ENCODE measurements around the gene P4HA1.
"Not testable (repeated sequence)": the region's sequence is repeated elsewhere in the genome, so short reads cannot be mapped to it uniquely, and the experiment has no call there.

The P4HA1 gene

GRCh38 chr10:73000973-73001372, 95.7 kb downstream of the P4HA1 start:
- H3K9ac ChIP-seq (ENCODE audit: low read length): no peak overlapping the region
- H3K27me3 ChIP-seq (ENCODE audit: control insufficient read depth in 1 of 2, insufficient read depth in 2 of 2, low read length in 2 of 2): no peaks in the 10 kb centered on the region
- H3K36me3 ChIP-seq (ENCODE audit: insufficient read depth, low read length): no peaks in the 10 kb centered on the region
- no peak overlapping the region for H3K4me3 ChIP-seq (ENCODE audit: low read depth in 1 of 2, low read length in 2 of 2)
- no peak overlapping the region for H3K27ac ChIP-seq (ENCODE audit: low read depth, low read length)
- H3K4me1 ChIP-seq (ENCODE audit: insufficient read depth, low read length): no peaks in the 10 kb centered on the region
- no peaks in the 10 kb centered on the region for H3K9me3 ChIP-seq (ENCODE audit: low read length)

GRCh38 chr10:72997099-72997498, 99.6 kb downstream of the P4HA1 start:
- H3K9me3 ChIP-seq (ENCODE audit: low read length): no peaks in the 10 kb centered on the region
- no peak overlapping the region for H3K4me3 ChIP-seq (ENCODE audit: low read depth in 1 of 2, low read length in 2 of 2)
- H3K27me3 ChIP-seq (ENCODE audit: control insufficient read depth in 1 of 2, insufficient read depth in 2 of 2, low read length in 2 of 2): no peaks in the 10 kb centered on the region
- no peaks in the 10 kb centered on the region for H3K36me3 ChIP-seq (ENCODE audit: insufficient read depth, low read length)
- no peaks in the 10 kb centered on the region for H3K4me1 ChIP-seq (ENCODE audit: insufficient read depth, low read length)
- no peak overlapping the region for H3K9ac ChIP-seq (ENCODE audit: low read length)
- no peak overlapping the region for H3K27ac ChIP-seq (ENCODE audit: low read depth, low read length)

GRCh38 chr10:72995459-72995858, 101.2 kb downstream of the P4HA1 start:
- H3K36me3 ChIP-seq (ENCODE audit: insufficient read depth, low read length); H3K4me1 ChIP-seq (ENCODE audit: insufficient read depth, low read length); H3K4me3 ChIP-seq (ENCODE audit: low read depth in 1 of 2, low read length in 2 of 2); H3K27ac ChIP-seq (ENCODE audit: low read depth, low read length); H3K27me3 ChIP-seq (ENCODE audit: control insufficient read depth in 1 of 2, insufficient read depth in 2 of 2, low read length in 2 of 2); H3K9ac ChIP-seq (ENCODE audit: low read length); H3K9me3 ChIP-seq (ENCODE audit: low read length): not testable (repeated sequence)

GRCh38 chr10:72989771-72990170, 106.9 kb downstream of the P4HA1 start:
- not testable (repeated sequence) for H3K27ac ChIP-seq (ENCODE audit: low read depth, low read length); H3K9me3 ChIP-seq (ENCODE audit: low read length); H3K36me3 ChIP-seq (ENCODE audit: insufficient read depth, low read length); H3K9ac ChIP-seq (ENCODE audit: low read length); H3K4me1 ChIP-seq (ENCODE audit: insufficient read depth, low read length); H3K4me3 ChIP-seq (ENCODE audit: low read depth in 1 of 2, low read length in 2 of 2); H3K27me3 ChIP-seq (ENCODE audit: control insufficient read depth in 1 of 2, insufficient read depth in 2 of 2, low read length in 2 of 2)

- H3K9me3 ChIP-seq (ENCODE audit: low read length); H3K36me3 ChIP-seq (ENCODE audit: insufficient read depth, low read length); H3K4me3 ChIP-seq (ENCODE audit: low read depth in 1 of 2, low read length in 2 of 2); H3K27ac ChIP-seq (ENCODE audit: low read depth, low read length); H3K4me1 ChIP-seq (ENCODE audit: insufficient read depth, low read length); H3K9ac ChIP-seq (ENCODE audit: low read length); H3K27me3 ChIP-seq (ENCODE audit: control insufficient read depth in 1 of 2, insufficient read depth in 2 of 2, low read length in 2 of 2): not testable (repeated sequence)
Measured at GRCh38 chr10:72984618-72985017, 112.0 kb downstream of the P4HA1 start.

GRCh38 chr10:72981882-72982529, 114.7 kb downstream of the P4HA1 start:
- H3K27me3 ChIP-seq (ENCODE audit: control insufficient read depth in 1 of 2, insufficient read depth in 2 of 2, low read length in 2 of 2): no peaks in the 10 kb centered on the region
- H3K36me3 ChIP-seq (ENCODE audit: insufficient read depth, low read length): no peaks in the 10 kb centered on the region
- no peak overlapping the region for H3K4me3 ChIP-seq (ENCODE audit: low read depth in 1 of 2, low read length in 2 of 2)
- H3K27ac ChIP-seq (ENCODE audit: low read depth, low read length): no peak overlapping the region
- H3K4me1 ChIP-seq (ENCODE audit: insufficient read depth, low read length): no peaks in the 10 kb centered on the region
- no peaks in the 10 kb centered on the region for H3K9me3 ChIP-seq (ENCODE audit: low read length)
- H3K9ac ChIP-seq (ENCODE audit: low read length): no peak overlapping the region

- no peak overlapping the region for H3K9ac ChIP-seq (ENCODE audit: low read length)
- no peaks in the 10 kb centered on the region for H3K9me3 ChIP-seq (ENCODE audit: low read length)
- no peak overlapping the region for H3K4me3 ChIP-seq (ENCODE audit: low read depth in 1 of 2, low read length in 2 of 2)
- H3K4me1 ChIP-seq (ENCODE audit: insufficient read depth, low read length): no peaks in the 10 kb centered on the region
- H3K27me3 ChIP-seq (ENCODE audit: control insufficient read depth in 1 of 2, insufficient read depth in 2 of 2, low read length in 2 of 2): no peaks in the 10 kb centered on the region
- H3K36me3 ChIP-seq (ENCODE audit: insufficient read depth, low read length): no peaks in the 10 kb centered on the region
- H3K27ac ChIP-seq (ENCODE audit: low read depth, low read length): no peak overlapping the region
Measured at GRCh38 chr10:72981028-72981881, 115.4 kb downstream of the P4HA1 start.

GRCh38 chr10:72980348-72980747, 116.3 kb downstream of the P4HA1 start:
- H3K27me3 ChIP-seq (ENCODE audit: control insufficient read depth in 1 of 2, insufficient read depth in 2 of 2, low read length in 2 of 2): no peaks in the 10 kb centered on the region
- H3K4me1 ChIP-seq (ENCODE audit: insufficient read depth, low read length): no peaks in the 10 kb centered on the region
- no peak overlapping the region for H3K27ac ChIP-seq (ENCODE audit: low read depth, low read length)
- H3K9me3 ChIP-seq (ENCODE audit: low read length): no peaks in the 10 kb centered on the region
- no peak overlapping the region for H3K4me3 ChIP-seq (ENCODE audit: low read depth in 1 of 2, low read length in 2 of 2)
- no peaks in the 10 kb centered on the region for H3K36me3 ChIP-seq (ENCODE audit: insufficient read depth, low read length)
- no peak overlapping the region for H3K9ac ChIP-seq (ENCODE audit: low read length)

- no peak overlapping the region for H3K27ac ChIP-seq (ENCODE audit: low read depth, low read length)
- H3K9ac ChIP-seq (ENCODE audit: low read length): no peak overlapping the region
- H3K36me3 ChIP-seq (ENCODE audit: insufficient read depth, low read length): no peaks in the 10 kb centered on the region
- H3K27me3 ChIP-seq (ENCODE audit: control insufficient read depth in 1 of 2, insufficient read depth in 2 of 2, low read length in 2 of 2): no peaks in the 10 kb centered on the region
- H3K9me3 ChIP-seq (ENCODE audit: low read length): no peaks in the 10 kb centered on the region
- H3K4me3 ChIP-seq (ENCODE audit: low read depth in 1 of 2, low read length in 2 of 2): no peak overlapping the region
- no peaks in the 10 kb centered on the region for H3K4me1 ChIP-seq (ENCODE audit: insufficient read depth, low read length)
Measured at GRCh38 chr10:72979709-72980108, 117.0 kb downstream of the P4HA1 start.

GRCh38 chr10:72976886-72977285, 119.8 kb downstream of the P4HA1 start:
- Histone ChIP-seq H3K4me1 (ENCODE audit: insufficient read depth, low read length) (no peaks in the 10 kb centered on the region), H3K27me3 (ENCODE audit: control insufficient read depth in 1 of 2, insufficient read depth in 2 of 2, low read length in 2 of 2) (no peaks in the 10 kb centered on the region), H3K27ac (ENCODE audit: low read depth, low read length) (no peak overlapping the region), H3K9me3 (ENCODE audit: low read length) (no peaks in the 10 kb centered on the region), H3K9ac (ENCODE audit: low read length) (no peak overlapping the region), H3K36me3 (ENCODE audit: insufficient read depth, low read length) (no peaks in the 10 kb centered on the region), H3K4me3 (ENCODE audit: low read depth in 1 of 2, low read length in 2 of 2) (no peak overlapping the region)
